GM19099 (cell line): ENCODE results near the gene CT47A7.
"Not testable (repeated sequence)": the region's sequence is repeated elsewhere in the genome, so short reads cannot be mapped to it uniquely, and the experiment has no call there.

Experiments
- POLR2A ChIP-seq: IDR thresholded peaks from 3 replicates; pipeline ENCODE4 v1.6.1; 2011; ENCODE audit warnings: low read depth; ENCODE audit not compliant: insufficient read length; ENCODE audit errors: extremely low read depth

The CT47A7 gene

DNA sequence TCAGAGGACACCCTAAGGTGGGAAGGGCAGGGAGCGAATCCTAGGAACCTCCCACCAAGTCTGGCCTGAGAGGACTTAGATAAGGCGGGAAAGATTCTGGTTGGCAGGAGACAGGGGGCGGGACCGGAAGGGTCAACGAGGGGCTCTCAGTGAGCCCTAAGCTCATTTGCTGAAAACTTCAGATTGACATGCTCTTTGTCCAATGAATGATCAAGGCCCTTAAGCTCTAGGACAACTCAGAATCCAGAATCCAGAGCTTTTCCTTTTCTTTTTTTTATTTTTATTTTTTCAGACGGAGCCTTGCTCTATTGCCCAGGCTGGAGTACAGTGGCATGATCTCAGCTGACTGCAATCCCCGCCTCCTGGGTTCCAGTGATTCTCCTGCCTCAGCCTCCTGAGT lies at the start of gene CT47A7:
CT47A7 (minus strand) TSS at position 101 of the 400 bp plus-strand sequence. CDS start 255 bp downstream, outside the sequence.
- not testable (repeated sequence) for TF ChIP-seq POLR2A

DNA sequence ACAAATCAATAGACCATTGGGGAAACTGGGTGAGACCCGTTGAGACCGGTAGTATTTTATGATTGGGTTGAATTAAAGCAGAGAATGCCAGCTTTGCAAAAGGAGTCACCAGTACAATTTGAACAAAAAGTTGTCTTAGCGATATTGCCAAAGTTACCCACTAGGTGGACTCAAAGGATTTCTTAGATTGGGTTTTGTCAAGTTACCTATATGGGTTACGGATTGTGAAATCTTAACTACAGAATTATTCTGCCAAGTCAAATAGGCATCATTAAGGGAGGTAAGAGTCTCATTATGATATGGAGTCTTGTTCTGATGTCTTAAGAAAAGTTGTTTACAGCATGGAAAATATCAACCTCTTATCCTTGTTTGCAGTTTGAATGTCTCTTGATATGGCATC lies 44.2 kb upstream of the CT47A7 start:
- TF ChIP-seq POLR2A: no peak

DNA sequence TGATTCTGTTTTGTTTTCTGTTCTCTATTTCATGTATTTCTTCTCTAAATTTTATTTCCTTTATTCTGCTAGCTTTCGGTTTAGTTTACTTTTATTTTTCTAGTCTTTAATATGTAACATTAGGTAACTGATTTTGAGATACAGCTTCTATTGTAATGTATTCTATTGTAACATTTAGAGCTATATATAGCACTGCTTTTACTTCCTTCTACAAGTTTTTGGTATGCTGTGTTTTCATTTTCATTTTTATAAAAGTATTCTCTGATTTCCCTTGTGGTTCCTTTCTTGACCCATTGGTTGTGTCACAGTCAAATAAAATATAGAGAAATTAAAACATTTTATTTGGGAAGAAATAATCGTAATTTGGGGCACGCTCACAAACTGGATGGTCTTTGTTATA lies 43.0 kb upstream of the CT47A7 start:
- TF ChIP-seq POLR2A: no peak

DNA sequence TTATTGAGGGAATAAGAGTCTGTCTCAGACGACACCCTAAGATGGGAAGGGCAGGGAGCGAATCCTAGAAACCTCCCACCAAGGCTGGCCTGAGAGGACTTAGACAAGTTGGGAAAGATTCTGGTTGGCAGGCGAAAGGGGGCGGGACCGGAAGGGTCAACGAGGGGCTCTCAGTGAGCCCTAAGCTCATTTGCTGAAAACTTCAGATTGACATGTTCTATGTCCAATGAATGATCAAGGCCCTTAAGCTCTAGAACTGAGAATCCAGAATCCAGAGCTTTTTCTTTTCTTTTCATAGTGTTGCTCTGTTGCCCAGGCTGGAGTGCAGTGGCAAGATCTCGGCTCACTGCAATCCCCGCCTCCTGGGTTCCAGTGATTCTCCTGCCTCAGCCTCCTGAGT lies 29.3 kb upstream of the CT47A7 start, which contains the start of gene CT47A1:
CT47A1 (minus strand) TSS at position 101 of the 400 bp plus-strand sequence. CDS start 231 bp downstream, outside the sequence.
- TF ChIP-seq POLR2A: not testable (repeated sequence)
